ENCODE data around the gene CDR2. TPM values are rescaled to one million over a fixed set of nuclear protein-coding genes. Genes with fewer than 3 reads are reported as not detected.

The CDR2 gene
- total and polyA plus RNA-seq, 12 donors = 11.3 to 31.2 (median 17.7) TPM

- Histone ChIP-seq H3K9me3 (replicated peaks in 1 of 3) (no peaks in the 10 kb centered on the region), H3K27ac (no peak overlapping the region), H3K27me3 (no peaks in the 10 kb centered on the region), H3K36me3 (replicated peaks in 1 of 2) (peaks cover 0 to 66% of the 10 kb centered on the region in 2 donors), H3K4me3 (no peak overlapping the region), H3K4me1 (replicated peaks in 1 of 2) (peaks cover 0 to 6% of the 10 kb centered on the region in 2 donors)
- TF ChIP-seq CTCF (IDR thresholded peaks at IDR 0.05) (no peak), POLR2A (IDR thresholded peaks at IDR 0.05) (no peak)
- no peak for DNase-seq
- 87 to 90% (median 90%) methylated on average over 10 of the region's 10 CpGs for WGBS, 4 donors
- intact Hi-C loops (cut with DNase I) = loop anchor here in 1 of 2 donors (10.0 kb wide), 1 partner anchor 1173 kb away; the partner anchor contains the start of genes DNAH3 and LDAF1
Measured at GRCh38 chr16:22328081-22328725, 46.2 kb downstream of the CDR2 start.

DNA sequence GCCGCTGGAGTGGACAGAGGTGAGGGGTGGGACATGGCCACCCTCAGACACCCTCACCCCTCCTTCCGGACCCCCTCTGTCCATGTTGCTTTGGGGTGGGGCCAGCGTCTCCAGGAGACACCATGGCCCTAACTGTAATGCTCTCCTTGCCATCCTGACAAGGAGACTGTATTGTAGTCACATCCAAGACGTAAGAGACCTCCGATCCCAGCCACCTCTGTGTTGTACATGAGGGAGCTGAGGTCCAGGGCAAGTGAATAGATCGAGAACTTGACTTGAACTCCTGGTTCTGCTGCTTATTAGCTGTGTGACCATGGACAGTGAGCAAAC, 47.0 kb downstream of the CDR2 start:
- TF ChIP-seq POLR2A (IDR thresholded peaks at IDR 0.05) (no peak), CTCF (IDR thresholded peaks at IDR 0.05) (no peak)
- Histone ChIP-seq H3K4me3 (no peak overlapping the region), H3K36me3 (replicated peaks in 1 of 2) (peaks cover 0 to 62% of the 10 kb centered on the region in 2 donors), H3K4me1 (replicated peaks in 1 of 2) (peaks cover 0 to 6% of the 10 kb centered on the region in 2 donors), H3K27me3 (no peaks in the 10 kb centered on the region), H3K27ac (peak overlapping the region in 1 of 5 donors; percentile 29), H3K9me3 (replicated peaks in 1 of 3) (no peaks in the 10 kb centered on the region)
- intact Hi-C loops (cut with DNase I) = loop anchor here in 1 of 2 donors (10.0 kb wide), 1 partner anchor 1173 kb away; the partner anchor contains the start of genes DNAH3 and LDAF1
- DNase-seq = no peak
- WGBS, 4 donors = 92 to 95% (median 93%) methylated on average over 3 to 6 of the region's 6 CpGs

DNA sequence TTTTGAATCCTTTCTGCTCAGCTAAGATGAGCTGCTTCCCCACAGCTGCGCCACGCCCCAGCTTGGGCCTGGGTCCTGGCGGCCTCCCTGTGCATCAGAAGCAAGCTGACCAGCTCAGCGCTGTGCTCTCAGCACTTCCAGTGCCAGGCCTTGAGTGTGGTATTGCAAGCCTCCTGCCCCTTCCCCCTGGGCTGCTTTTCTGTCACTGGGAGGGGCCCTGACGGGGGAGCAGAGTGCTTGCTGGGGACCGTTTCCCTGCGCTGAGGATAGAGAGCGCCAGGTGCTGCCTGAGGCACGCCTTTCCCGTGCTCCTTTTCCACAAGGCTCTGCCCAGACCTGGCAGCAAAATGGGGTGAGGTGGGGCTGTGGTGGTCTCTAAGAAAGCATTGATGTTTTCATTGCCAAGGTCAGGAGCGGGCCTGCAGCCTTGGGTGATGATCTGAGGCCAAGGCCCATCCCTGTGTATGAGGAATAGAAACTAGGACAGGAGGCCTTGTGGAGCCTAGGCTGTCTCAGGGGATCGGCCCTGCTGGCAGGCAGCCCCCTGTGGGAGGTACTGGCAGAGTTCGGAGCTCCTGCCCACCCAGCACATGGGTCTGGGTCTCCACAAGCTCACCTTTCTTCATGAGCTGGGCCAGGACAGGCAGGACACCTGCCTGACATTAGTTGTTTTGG, 47.5 kb downstream of the CDR2 start:
- peak overlapping the region in 1 of 5 donors; percentile 29 for H3K27ac ChIP-seq
- intact Hi-C loops (cut with DNase I) = loop anchor here in 1 of 2 donors (10.0 kb wide), 1 partner anchor 1172 kb away; the partner anchor contains the start of genes DNAH3 and LDAF1
- H3K27me3 ChIP-seq = no peaks in the 10 kb centered on the region
- H3K4me3 ChIP-seq = no peak overlapping the region
- peaks cover 0 to 57% of the 10 kb centered on the region in 2 donors for H3K36me3 ChIP-seq (replicated peaks in 1 of 2)
- H3K4me1 ChIP-seq (replicated peaks in 1 of 2) = peaks cover 3 to 9% of the 10 kb centered on the region in 2 donors
- 68 to 77% (median 70%) methylated on average over 2 to 13 of the region's 13 CpGs for WGBS, 4 donors
- TF ChIP-seq POLR2A (IDR thresholded peaks at IDR 0.05) = no peak
- TF ChIP-seq CTCF (IDR thresholded peaks at IDR 0.05) = no peak
- no peaks in the 10 kb centered on the region for H3K9me3 ChIP-seq (replicated peaks in 1 of 3)
- DNase-seq = no peak

- intact Hi-C loops (cut with DNase I) = loop anchor here in 1 of 2 donors (10.0 kb wide), 1 partner anchor 1172 kb away; the partner anchor contains the start of genes DNAH3 and LDAF1
- Histone ChIP-seq H3K4me3 (no peak overlapping the region), H3K9me3 (replicated peaks in 1 of 3) (no peaks in the 10 kb centered on the region), H3K36me3 (replicated peaks in 1 of 2) (peaks cover 0 to 54% of the 10 kb centered on the region in 2 donors), H3K27ac (peak overlapping the region in 1 of 5 donors; percentile 29), H3K4me1 (replicated peaks in 1 of 2) (peaks cover 9 to 15% of the 10 kb centered on the region in 2 donors), H3K27me3 (no peaks in the 10 kb centered on the region)
- WGBS, 4 donors = 85 to 92% (median 87%) methylated on average over 1 to 4 of the region's 4 CpGs
- DNase-seq = no peak
- no peak for TF ChIP-seq POLR2A (IDR thresholded peaks at IDR 0.05)
- no peak for TF ChIP-seq CTCF (IDR thresholded peaks at IDR 0.05)
Measured at GRCh38 chr16:22326369-22326652, 48.1 kb downstream of the CDR2 start.

Data from adrenal gland (tissue), 12 donors.